GM12865 (cell line): Measurements from ENCODE around the gene LAX1.

Experiments
- DNase-seq: peaks from one replicate; pipeline ENCODE4 v3.0.0; 2010; ENCODE audit warnings: low read depth
- H3K4me3 ChIP-seq: 2 replicates; pipeline ENCODE4 v1.5.1; 2011; ENCODE audit warnings: mild to moderate bottlenecking, low read depth, low read length, control low read depth
- CTCF ChIP-seq: IDR thresholded peaks from 2 replicates; pipeline ENCODE4 v1.5.1; 2011; ENCODE audit warnings: low read length, control low read depth, low read depth, inconsistent platforms; ENCODE audit not compliant: insufficient read depth; ENCODE audit errors: missing control alignments

The LAX1 gene

GRCh38 chr1:203769505-203770343, 4.7 kb downstream of the LAX1 start:
- H3K4me3 ChIP-seq = no peak overlapping the region
- TF ChIP-seq CTCF = no peak
- DNase-seq = no peak

- no peak for TF ChIP-seq CTCF
- no peak for DNase-seq
- H3K4me3 ChIP-seq = no peak overlapping the region
Observed at GRCh38 chr1:203771901-203772301, 6.9 kb downstream of the LAX1 start.

GRCh38 chr1:203772836-203773235, 7.9 kb downstream of the LAX1 start:
- TF ChIP-seq CTCF = no peak
- no peak for DNase-seq
- no peak overlapping the region for H3K4me3 ChIP-seq

- peak; percentile 13 for TF ChIP-seq CTCF
- no peak overlapping the region for H3K4me3 ChIP-seq
- no peak for DNase-seq
Observed at GRCh38 chr1:203776636-203777035, 11.7 kb downstream of the LAX1 start.

GRCh38 chr1:203777596-203777995, 12.6 kb downstream of the LAX1 start:
- no peak for DNase-seq
- H3K4me3 ChIP-seq = no peak overlapping the region
- TF ChIP-seq CTCF = no peak

GRCh38 chr1:203778146-203778545, 13.2 kb downstream of the LAX1 start:
- no peak for TF ChIP-seq CTCF
- H3K4me3 ChIP-seq = no peak overlapping the region
- no peak for DNase-seq

GRCh38 chr1:203778789-203779188, 13.8 kb downstream of the LAX1 start:
- no peak for DNase-seq
- no peak overlapping the region for H3K4me3 ChIP-seq
- TF ChIP-seq CTCF = no peak
